Fibroblast of skin of right biceps (primary cell): ENCODE results near the gene TENT5D.
"Not testable (repeated sequence)": the region's sequence is repeated elsewhere in the genome, so short reads cannot be mapped to it uniquely, and the experiment has no call there.

ENCODE experiments used
- DNase-seq: peaks from one replicate; pipeline ENCODE4 v3.0.0-alpha.2; 2013

The TENT5D gene

GRCh38 chrX:80420147-80420546, at the start of gene TENT5D:
TSS of gene TENT5D (plus strand) at chrX:80420447. CDS start at chrX:80442540, 22,093 bp downstream.
- no peak for DNase-seq

GRCh38 chrX:80385651-80386050, 34.6 kb upstream of the TENT5D start:
- DNase-seq, result not testable (repeated sequence)

- DNase-seq, result no peak
Measured at GRCh38 chrX:80388206-80388605, 32.0 kb upstream of the TENT5D start.

DNA sequence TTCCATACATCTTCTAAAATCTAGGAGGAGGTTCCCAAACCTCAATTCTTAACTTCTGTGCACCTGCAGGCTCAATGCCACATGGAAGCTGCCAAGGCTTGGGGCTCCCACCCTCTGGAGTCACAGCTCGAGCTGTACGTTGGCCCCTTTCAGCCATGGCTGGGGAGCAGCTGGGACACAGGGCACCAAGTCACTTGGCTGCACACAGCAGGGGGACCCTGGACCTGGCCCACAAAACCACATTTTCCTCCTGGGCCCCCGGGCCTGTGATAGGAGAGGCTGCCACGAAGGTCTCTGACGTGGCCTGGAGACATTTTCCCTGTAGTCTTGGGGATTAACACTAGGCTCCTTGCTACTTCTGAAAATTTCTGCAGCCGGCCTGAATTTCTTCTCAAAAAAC, 8.2 kb upstream of the TENT5D start:
- no peak for DNase-seq

DNA sequence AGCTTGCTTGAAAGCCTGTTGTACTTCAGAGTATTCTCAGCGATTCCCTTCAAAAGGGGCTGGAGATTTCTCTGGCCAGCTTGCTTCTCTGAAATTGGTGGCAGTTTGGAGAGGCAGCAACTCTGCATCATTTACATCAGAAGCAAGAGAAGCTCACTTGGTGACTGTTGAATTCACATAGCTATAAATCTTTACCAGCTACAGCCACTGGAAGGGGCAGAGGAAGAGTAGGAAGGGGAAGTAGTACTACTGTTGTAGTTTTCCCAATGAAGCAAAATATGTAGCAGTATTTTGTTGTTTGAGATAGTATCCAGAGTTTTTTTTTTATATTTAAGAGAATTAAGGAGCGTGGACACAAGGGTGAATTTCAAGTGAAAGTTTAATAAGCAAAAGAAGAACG, 2.8 kb downstream of the TENT5D start:
- no peak for DNase-seq

GRCh38 chrX:80423744-80424143, 3.5 kb downstream of the TENT5D start:
- DNase-seq, result no peak

DNA sequence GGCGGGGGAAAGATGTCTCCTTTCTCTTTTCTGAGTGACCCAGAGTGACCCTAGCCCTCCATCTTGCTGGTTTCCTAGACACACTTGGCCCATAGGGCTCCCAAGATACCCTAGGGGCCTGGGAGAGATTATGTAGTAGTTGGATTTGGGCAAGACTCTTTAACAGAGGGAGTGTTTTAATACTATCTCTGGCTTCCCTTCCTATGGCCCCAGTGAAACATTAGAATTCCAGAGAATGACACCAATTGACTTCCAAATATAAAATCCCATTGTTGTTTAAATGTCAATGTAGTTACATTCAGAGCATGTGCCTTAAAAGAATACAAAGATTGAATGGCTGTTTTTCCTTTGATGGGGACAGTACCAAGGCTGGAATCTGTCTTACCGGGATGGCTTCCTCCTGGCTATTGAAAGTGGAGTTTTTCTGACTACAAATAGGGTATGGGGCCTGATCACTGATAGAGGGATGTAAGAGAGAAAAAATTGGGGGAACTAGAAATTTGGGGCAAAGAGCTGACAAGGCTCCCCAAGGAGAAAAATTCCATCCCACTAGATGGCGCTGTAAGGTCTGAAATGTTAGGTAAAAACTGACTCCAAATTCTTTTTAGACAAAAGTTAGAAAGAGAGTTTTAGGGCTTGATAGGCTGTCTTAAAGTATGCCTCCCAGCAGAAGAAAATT, 10.7 kb downstream of the TENT5D start:
- no peak for DNase-seq

DNA sequence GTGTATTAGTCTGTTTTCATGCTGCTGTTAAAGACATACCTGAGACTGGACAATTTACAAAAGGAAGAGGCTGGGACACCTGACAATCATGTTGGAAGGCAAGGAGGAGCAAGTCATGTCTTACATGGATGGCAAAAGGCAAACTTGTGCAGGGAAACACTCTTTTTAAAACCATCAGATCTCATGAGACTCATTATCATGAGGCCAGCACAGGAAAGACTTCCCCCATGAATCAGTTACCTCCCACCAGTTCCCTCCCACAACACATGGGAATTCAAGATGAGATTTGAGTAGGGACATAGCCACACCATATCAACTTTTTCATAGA, 11.2 kb downstream of the TENT5D start:
- DNase-seq, result no peak

GRCh38 chrX:80432441-80432840, 12.2 kb downstream of the TENT5D start:
- DNase-seq, result no peak

- no peak for DNase-seq
Measured at GRCh38 chrX:80432863-80433262, 12.6 kb downstream of the TENT5D start.

DNA sequence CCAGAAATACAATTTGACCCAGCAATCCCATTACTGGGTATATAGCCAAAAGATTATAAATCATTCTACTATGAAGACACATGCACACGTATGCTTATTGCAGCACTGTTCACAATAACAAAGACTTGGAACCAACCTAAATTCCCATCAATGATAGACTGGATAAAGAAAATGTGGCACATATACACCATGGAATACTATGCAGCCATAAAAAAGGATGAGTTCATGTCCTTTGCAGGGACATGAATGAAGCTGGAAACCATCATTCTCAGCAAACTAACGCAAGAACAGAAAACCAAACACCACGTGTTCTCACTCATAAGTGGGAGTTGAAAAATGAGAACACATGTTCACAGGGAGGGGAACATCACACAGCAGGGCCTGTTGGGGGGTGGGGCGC, 47.9 kb downstream of the TENT5D start:
- DNase-seq, result not testable (repeated sequence)

- DNase-seq, result no peak
Measured at GRCh38 chrX:80471582-80471981, 51.3 kb downstream of the TENT5D start.

DNA sequence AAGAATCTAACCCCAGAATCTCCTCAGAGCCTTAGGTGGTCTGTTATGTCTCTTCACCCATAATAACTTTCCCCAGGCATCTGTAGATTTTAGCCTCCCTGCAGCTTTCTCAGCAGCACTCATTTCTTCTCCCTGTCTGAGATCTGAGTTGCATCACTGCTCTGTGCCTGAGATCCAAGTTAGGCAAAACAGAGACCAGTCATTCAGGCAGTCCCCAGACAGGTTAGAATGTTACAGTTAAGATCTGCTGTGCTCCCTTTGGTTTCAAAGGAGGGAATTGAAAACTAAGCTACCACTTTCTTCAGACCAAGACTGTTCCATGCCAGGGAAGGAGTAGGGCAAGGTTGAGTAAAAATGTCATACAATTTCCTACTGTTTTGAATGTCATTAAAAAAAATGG, 65.3 kb downstream of the TENT5D start:
- no peak for DNase-seq

- DNase-seq, result no peak
Measured at GRCh38 chrX:80486299-80486698, 66.1 kb downstream of the TENT5D start.

DNA sequence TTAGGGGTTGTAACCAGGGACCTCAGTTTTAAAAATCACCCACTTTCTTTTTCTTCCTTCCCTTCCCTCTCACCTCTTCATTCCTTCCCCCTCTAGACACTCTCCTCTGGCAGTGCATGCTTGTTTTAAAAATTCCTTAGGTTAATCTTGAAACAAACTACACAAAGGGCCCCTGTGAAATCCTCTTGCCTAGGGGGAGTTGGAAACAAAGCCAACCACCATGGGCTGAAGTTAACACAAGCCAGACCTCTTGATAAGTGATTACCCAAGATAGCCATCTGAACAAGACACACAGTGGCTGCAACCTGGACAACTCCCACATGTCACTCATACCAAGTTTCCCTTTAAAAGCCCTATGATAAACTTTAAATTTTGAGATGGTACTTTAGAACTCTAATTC, 68.9 kb downstream of the TENT5D start:
- no peak for DNase-seq
